ENCODE data around the gene RAB31.

Gene RAB31

DNA sequence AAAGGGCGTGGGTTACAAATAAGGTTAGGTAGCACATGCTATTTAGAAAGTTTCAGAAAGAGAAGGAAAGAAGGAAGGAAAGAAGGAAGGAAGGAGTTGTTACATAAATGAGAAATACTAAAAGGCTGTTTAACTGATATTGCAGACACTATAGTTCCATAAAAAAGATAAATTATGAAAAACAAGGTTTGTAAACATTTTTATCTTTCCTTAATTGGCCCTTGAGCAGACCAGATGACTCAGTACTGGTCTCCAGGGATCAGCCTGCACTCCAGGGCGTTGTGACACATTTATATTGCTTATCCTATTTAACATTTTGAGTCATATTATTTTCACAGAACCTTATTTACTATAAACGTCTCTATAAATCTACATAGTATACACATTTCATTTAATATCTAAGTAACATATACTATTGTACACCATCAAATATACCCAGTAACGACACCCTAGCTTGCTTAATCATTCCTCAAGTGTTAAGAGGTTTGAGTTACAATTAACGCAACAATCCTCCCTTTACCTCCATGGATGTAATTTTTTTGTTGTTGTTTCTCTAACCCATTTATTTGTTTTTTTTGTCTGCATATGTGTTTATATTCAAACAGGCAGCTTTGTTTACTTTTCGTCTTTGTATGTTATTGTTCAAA, 2.8 kb upstream of the RAB31 start (continued):
- TF ChIP-seq HOXA7 (CRISPR knock-in tag; IDR thresholded peaks at IDR 0.05; ENCODE audit: borderline replicate concordance) (no peak), ZSCAN30 (tag by site-specific recombination; IDR thresholded peaks at IDR 0.05) (peak; percentile 63; the same call in 1 of the 2 replicates), ZNF335 (tag by site-specific recombination; conservative IDR thresholded peaks at IDR 0.05) (peak; percentile 36; the same call in 1 of the 2 replicates), ZNF426 (tag by site-specific recombination; IDR thresholded peaks at IDR 0.05) (no peak), OVOL3 (tag by site-specific recombination; IDR thresholded peaks at IDR 0.05) (peak; percentile 78), ZNF501 (tag by site-specific recombination; IDR thresholded peaks at IDR 0.05) (no peak), ZNF221 (tag by site-specific recombination; IDR thresholded peaks at IDR 0.05; ENCODE audit: borderline replicate concordance) (no peak), SCRT2 (tag by site-specific recombination; IDR thresholded peaks at IDR 0.05) (peak; percentile 49), KLF8 (tag by site-specific recombination; IDR thresholded peaks at IDR 0.05) (peak; percentile 71), RBAK (tag by site-specific recombination; IDR thresholded peaks at IDR 0.05) (no peak), ZNF16 (tag by site-specific recombination; IDR thresholded peaks at IDR 0.05; ENCODE audit: low read depth) (no peak), ZNF394 (tag by site-specific recombination; IDR thresholded peaks at IDR 0.05; ENCODE audit: borderline replicate concordance) (no peak), ZNF555 (tag by site-specific recombination; conservative IDR thresholded peaks at IDR 0.05) (no peak), ZNF24 (tag by site-specific recombination; IDR thresholded peaks at IDR 0.05) (peak; percentile 66; the same call in 1 of the 2 replicates)
- TF ChIP-seq, protein P1, sequence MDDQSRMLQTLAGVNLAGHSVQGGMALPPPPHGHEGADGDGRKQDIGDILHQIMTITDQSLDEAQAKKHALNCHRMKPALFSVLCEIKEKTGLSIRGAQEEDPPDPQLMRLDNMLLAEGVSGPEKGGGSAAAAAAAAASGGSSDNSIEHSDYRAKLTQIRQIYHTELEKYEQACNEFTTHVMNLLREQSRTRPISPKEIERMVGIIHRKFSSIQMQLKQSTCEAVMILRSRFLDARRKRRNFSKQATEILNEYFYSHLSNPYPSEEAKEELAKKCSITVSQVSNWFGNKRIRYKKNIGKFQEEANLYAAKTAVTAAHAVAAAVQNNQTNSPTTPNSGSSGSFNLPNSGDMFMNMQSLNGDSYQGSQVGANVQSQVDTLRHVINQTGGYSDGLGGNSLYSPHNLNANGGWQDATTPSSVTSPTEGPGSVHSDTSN (CRISPR knock-in tag; IDR thresholded peaks at IDR 0.05): no peak
- TF ChIP-seq, protein P2, sequence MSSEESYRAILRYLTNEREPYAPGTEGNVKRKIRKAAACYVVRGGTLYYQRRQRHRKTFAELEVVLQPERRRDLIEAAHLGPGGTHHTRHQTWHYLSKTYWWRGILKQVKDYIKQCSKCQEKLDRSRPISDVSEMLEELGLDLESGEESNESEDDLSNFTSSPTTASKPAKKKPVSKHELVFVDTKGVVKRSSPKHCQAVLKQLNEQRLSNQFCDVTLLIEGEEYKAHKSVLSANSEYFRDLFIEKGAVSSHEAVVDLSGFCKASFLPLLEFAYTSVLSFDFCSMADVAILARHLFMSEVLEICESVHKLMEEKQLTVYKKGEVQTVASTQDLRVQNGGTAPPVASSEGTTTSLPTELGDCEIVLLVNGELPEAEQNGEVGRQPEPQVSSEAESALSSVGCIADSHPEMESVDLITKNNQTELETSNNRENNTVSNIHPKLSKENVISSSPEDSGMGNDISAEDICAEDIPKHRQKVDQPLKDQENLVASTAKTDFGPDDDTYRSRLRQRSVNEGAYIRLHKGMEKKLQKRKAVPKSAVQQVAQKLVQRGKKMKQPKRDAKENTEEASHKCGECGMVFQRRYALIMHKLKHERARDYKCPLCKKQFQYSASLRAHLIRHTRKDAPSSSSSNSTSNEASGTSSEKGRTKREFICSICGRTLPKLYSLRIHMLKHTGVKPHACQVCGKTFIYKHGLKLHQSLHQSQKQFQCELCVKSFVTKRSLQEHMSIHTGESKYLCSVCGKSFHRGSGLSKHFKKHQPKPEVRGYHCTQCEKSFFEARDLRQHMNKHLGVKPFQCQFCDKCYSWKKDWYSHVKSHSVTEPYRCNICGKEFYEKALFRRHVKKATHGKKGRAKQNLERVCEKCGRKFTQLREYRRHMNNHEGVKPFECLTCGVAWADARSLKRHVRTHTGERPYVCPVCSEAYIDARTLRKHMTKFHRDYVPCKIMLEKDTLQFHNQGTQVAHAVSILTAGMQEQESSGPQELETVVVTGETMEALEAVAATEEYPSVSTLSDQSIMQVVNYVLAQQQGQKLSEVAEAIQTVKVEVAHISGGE (tag by site-specific recombination; conservative IDR thresholded peaks at IDR 0.05; ENCODE audit: low read depth): no peak
- TF ChIP-seq, protein P3, sequence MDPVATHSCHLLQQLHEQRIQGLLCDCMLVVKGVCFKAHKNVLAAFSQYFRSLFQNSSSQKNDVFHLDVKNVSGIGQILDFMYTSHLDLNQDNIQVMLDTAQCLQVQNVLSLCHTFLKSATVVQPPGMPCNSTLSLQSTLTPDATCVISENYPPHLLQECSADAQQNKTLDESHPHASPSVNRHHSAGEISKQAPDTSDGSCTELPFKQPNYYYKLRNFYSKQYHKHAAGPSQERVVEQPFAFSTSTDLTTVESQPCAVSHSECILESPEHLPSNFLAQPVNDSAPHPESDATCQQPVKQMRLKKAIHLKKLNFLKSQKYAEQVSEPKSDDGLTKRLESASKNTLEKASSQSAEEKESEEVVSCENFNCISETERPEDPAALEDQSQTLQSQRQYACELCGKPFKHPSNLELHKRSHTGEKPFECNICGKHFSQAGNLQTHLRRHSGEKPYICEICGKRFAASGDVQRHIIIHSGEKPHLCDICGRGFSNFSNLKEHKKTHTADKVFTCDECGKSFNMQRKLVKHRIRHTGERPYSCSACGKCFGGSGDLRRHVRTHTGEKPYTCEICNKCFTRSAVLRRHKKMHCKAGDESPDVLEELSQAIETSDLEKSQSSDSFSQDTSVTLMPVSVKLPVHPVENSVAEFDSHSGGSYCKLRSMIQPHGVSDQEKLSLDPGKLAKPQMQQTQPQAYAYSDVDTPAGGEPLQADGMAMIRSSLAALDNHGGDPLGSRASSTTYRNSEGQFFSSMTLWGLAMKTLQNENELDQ (tag by site-specific recombination; IDR thresholded peaks at IDR 0.05; ENCODE audit: low read depth): no peak
- TF ChIP-seq, protein P4, sequence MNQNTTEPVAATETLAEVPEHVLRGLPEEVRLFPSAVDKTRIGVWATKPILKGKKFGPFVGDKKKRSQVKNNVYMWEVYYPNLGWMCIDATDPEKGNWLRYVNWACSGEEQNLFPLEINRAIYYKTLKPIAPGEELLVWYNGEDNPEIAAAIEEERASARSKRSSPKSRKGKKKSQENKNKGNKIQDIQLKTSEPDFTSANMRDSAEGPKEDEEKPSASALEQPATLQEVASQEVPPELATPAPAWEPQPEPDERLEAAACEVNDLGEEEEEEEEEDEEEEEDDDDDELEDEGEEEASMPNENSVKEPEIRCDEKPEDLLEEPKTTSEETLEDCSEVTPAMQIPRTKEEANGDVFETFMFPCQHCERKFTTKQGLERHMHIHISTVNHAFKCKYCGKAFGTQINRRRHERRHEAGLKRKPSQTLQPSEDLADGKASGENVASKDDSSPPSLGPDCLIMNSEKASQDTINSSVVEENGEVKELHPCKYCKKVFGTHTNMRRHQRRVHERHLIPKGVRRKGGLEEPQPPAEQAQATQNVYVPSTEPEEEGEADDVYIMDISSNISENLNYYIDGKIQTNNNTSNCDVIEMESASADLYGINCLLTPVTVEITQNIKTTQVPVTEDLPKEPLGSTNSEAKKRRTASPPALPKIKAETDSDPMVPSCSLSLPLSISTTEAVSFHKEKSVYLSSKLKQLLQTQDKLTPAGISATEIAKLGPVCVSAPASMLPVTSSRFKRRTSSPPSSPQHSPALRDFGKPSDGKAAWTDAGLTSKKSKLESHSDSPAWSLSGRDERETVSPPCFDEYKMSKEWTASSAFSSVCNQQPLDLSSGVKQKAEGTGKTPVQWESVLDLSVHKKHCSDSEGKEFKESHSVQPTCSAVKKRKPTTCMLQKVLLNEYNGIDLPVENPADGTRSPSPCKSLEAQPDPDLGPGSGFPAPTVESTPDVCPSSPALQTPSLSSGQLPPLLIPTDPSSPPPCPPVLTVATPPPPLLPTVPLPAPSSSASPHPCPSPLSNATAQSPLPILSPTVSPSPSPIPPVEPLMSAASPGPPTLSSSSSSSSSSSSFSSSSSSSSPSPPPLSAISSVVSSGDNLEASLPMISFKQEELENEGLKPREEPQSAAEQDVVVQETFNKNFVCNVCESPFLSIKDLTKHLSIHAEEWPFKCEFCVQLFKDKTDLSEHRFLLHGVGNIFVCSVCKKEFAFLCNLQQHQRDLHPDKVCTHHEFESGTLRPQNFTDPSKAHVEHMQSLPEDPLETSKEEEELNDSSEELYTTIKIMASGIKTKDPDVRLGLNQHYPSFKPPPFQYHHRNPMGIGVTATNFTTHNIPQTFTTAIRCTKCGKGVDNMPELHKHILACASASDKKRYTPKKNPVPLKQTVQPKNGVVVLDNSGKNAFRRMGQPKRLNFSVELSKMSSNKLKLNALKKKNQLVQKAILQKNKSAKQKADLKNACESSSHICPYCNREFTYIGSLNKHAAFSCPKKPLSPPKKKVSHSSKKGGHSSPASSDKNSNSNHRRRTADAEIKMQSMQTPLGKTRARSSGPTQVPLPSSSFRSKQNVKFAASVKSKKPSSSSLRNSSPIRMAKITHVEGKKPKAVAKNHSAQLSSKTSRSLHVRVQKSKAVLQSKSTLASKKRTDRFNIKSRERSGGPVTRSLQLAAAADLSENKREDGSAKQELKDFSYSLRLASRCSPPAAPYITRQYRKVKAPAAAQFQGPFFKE (tag by site-specific recombination; IDR thresholded peaks at IDR 0.05; ENCODE audit: borderline replicate concordance): no peak
- TF ChIP-seq, protein P5, sequence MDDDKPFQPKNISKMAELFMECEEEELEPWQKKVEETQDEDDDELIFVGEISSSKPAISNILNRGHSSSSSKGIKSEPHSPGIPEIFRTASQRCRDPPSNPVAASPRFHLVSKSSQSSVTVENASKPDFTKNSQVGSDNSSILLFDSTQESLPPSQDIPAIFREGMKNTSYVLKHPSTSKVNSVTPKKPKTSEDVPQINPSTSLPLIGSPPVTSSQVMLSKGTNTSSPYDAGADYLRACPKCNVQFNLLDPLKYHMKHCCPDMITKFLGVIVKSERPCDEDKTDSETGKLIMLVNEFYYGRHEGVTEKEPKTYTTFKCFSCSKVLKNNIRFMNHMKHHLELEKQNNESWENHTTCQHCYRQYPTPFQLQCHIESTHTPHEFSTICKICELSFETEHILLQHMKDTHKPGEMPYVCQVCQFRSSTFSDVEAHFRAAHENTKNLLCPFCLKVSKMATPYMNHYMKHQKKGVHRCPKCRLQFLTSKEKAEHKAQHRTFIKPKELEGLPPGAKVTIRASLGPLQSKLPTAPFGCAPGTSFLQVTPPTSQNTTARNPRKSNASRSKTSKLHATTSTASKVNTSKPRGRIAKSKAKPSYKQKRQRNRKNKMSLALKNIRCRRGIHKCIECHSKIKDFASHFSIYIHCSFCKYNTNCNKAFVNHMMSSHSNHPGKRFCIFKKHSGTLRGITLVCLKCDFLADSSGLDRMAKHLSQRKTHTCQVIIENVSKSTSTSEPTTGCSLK (tag by site-specific recombination; IDR thresholded peaks at IDR 0.05): no peak
- TF ChIP-seq, protein P6, sequence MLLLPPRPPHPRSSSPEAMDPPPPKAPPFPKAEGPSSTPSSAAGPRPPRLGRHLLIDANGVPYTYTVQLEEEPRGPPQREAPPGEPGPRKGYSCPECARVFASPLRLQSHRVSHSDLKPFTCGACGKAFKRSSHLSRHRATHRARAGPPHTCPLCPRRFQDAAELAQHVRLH (tag by site-specific recombination; IDR thresholded peaks at IDR 0.05): no peak
- TF ChIP-seq, protein P7, sequence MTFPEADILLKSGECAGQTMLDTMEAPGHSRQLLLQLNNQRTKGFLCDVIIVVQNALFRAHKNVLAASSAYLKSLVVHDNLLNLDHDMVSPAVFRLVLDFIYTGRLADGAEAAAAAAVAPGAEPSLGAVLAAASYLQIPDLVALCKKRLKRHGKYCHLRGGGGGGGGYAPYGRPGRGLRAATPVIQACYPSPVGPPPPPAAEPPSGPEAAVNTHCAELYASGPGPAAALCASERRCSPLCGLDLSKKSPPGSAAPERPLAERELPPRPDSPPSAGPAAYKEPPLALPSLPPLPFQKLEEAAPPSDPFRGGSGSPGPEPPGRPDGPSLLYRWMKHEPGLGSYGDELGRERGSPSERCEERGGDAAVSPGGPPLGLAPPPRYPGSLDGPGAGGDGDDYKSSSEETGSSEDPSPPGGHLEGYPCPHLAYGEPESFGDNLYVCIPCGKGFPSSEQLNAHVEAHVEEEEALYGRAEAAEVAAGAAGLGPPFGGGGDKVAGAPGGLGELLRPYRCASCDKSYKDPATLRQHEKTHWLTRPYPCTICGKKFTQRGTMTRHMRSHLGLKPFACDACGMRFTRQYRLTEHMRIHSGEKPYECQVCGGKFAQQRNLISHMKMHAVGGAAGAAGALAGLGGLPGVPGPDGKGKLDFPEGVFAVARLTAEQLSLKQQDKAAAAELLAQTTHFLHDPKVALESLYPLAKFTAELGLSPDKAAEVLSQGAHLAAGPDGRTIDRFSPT (tag by site-specific recombination; IDR thresholded peaks at IDR 0.05): peak; percentile 77
